Measurements from ENCODE around the gene PRKCH. TPM values are rescaled to one million over a fixed set of nuclear protein-coding genes. Genes with fewer than 3 reads are reported as not detected.

Gene PRKCH
- total and polyA plus RNA-seq, 2 of the 13 experiments (the other 11 are each of a cell fraction or from before 2014, with no cell fraction given) = 0.48 to 1.3 TPM

GRCh38 chr14:61560323-61560722 lies 238.9 kb downstream of the PRKCH start (continued):
- 0 out of 2 replicates have a peak, but pooled peaks have one; percentile 2 for TF ChIP-seq FOXO1 (CRISPR knock-in tag; IDR thresholded peaks at IDR 0.05)
- TF ChIP-seq AHR (CRISPR knock-in tag; IDR thresholded peaks at IDR 0.05) = no peak
- no peak for TF ChIP-seq ATAD3A (CRISPR knock-in tag; IDR thresholded peaks at IDR 0.05)
- no peak for TF ChIP-seq TP53 (CRISPR knock-in tag; conservative IDR thresholded peaks at IDR 0.05)
- no peak for TF ChIP-seq FOXJ3 (CRISPR knock-in tag; IDR thresholded peaks at IDR 0.05; ENCODE audit: borderline replicate concordance)
- no peak for TF ChIP-seq NFKB2 (CRISPR knock-in tag; IDR thresholded peaks at IDR 0.05; ENCODE audit: borderline replicate concordance)
- no peak for TF ChIP-seq ZIK1 (CRISPR knock-in tag; IDR thresholded peaks at IDR 0.05; ENCODE audit: borderline replicate concordance, low read depth)
- no peak for TF ChIP-seq SNAI1 (CRISPR knock-in tag; IDR thresholded peaks at IDR 0.05; ENCODE audit: borderline replicate concordance)
- no peak for TF ChIP-seq KLF15 (CRISPR knock-in tag; IDR thresholded peaks at IDR 0.05; ENCODE audit: borderline replicate concordance)
- peak; percentile 76 for TF ChIP-seq PITX1 (CRISPR knock-in tag; IDR thresholded peaks at IDR 0.05)
- 0 out of 2 replicates have a peak, but pooled peaks have one; percentile 3 for TF ChIP-seq DMAP1 (CRISPR knock-in tag; IDR thresholded peaks at IDR 0.05)

- Histone ChIP-seq H3K27ac (ENCODE audit: extremely low read length, insufficient read depth, low read length) (peak overlapping the region; percentile 92), H3K4me1 (ENCODE audit: insufficient read depth, low read length) (peaks cover 90% of the 10 kb centered on the region), H3K36me3 (replicated peaks in 1 of 2; ENCODE audit: control insufficient read depth in 1 of 2, insufficient read depth in 2 of 2, low read length in 2 of 2) (no peaks in the 10 kb centered on the region), H2AFZ (ENCODE audit: low read length) (no peak overlapping the region), H3K9me3 (ENCODE audit: low read length) (no peaks in the 10 kb centered on the region), H3K27me3 (ENCODE audit: control insufficient read depth in 1 of 2, insufficient read depth in 2 of 2, low read length in 2 of 2) (no peaks in the 10 kb centered on the region), H3K4me3 (replicated peaks in 1 of 3; ENCODE audit: insufficient read depth in 1 of 3, low read depth in 2 of 3, low read length in 3 of 3) (peak overlapping the region; percentile 21 to 57 (median 29); a peak in 4 of 6 replicates), H3K9ac (ENCODE audit: insufficient read depth, low read depth, low read length) (peak overlapping the region; percentile 87), H3K4me2 (ENCODE audit: low read depth, low read length) (peak overlapping the region; percentile 85), H4K20me1 (ENCODE audit: insufficient read depth, low read length) (no peaks in the 10 kb centered on the region), H3K79me2 (ENCODE audit: insufficient read depth, low read length) (no peaks in the 10 kb centered on the region)
- no peak for FAIRE-seq
- WGBS (ENCODE audit: low lambda C conversion rate) = 26% methylated on average over 3 of the region's 3 CpGs
- in situ Hi-C loops (cut with HindIII; ENCODE audit: extremely low pct_ligation_motif_present, low pct_unique_long_range_greater_than_20kb) = loop anchor here (5.0 kb wide), 2 partner anchors 89 to 136 kb away; partner anchors contain the start of gene HIF1A
- ChIA-PET POLR2A (interaction anchor here (1.4 to 7.6 kb wide), 13 partner anchors 8 to 201 kb away, joined by 3 to 146 read pairs (median 14); partner anchors contain the start of genes HIF1A and SNAPC1), CTCF (ENCODE audit: low intra/inter-chr PET ratio, low total read pairs) (interaction anchor here (1.5 kb wide), 1 partner anchor 170 kb away, joined by 4 read pairs; no protein-coding TSS in a partner anchor)
- peak; percentile 32 for ATAC-seq
- DNase-seq (ENCODE audit: low spot score) = peak; percentile 42
- intact Hi-C loops (cut with micrococcal nuclease; ENCODE audit: unreplicated experiment) = loop anchor here (2.0 to 5.0 kb wide), 3 partner anchors 48 to 151 kb away; no protein-coding TSS in a partner anchor
- BruUV-seq (replicated peaks) = no TSS peak
- TF ChIP-seq ZNF672 (CRISPR knock-in tag; IDR thresholded peaks at IDR 0.05) (no peak), SP4 (CRISPR knock-in tag; IDR thresholded peaks at IDR 0.05) (0 out of 2 replicates have a peak, but pooled peaks have one; percentile 8), CTCF (CRISPR knock-in tag; IDR thresholded peaks at IDR 0.05) (peak; percentile 36), ETV6 (CRISPR knock-in tag; conservative IDR thresholded peaks at IDR 0.05) (no peak), ZNF777 (CRISPR knock-in tag; IDR thresholded peaks at IDR 0.05) (no peak), TBL1XR1 (IDR thresholded peaks at IDR 0.05; ENCODE audit: borderline replicate concordance, low read length, partially characterized antibody) (no peak)
- TF ChIP-seq, protein P1, sequence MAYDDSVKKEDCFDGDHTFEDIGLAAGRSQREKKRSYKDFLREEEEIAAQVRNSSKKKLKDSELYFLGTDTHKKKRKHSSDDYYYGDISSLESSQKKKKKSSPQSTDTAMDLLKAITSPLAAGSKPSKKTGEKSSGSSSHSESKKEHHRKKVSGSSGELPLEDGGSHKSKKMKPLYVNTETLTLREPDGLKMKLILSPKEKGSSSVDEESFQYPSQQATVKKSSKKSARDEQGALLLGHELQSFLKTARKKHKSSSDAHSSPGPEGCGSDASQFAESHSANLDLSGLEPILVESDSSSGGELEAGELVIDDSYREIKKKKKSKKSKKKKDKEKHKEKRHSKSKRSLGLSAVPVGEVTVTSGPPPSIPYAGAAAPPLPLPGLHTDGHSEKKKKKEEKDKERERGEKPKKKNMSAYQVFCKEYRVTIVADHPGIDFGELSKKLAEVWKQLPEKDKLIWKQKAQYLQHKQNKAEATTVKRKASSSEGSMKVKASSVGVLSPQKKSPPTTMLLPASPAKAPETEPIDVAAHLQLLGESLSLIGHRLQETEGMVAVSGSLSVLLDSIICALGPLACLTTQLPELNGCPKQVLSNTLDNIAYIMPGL (CRISPR knock-in tag; IDR thresholded peaks at IDR 0.05; ENCODE audit: borderline replicate concordance in 1 of 2, low read depth in 1 of 2) = no peak; a peak in 2 of 4 replicates
These were observed 239.7 kb downstream of the PRKCH start for GRCh38 chr14:61561104-61561503.
